Spleen (tissue), 7 donors: ENCODE data around the gene GMDS.

ENCODE experiments used
- POLR2A ChIP-seq, 3 donors: fragments of 450-650 bp; IDR thresholded peaks; one replicate each; pipeline ENCODE4 v1.5.1; 2017; ENCODE audit warnings: antibody characterized with exemption in 3 of 3, mild to moderate bottlenecking in 1 of 3
- TF ChIP-seq, protein P1 (sequence below), 11 experiments: fragments of 200-600 bp in 7 of 11; fragments of 450-650 bp in 4 of 11; sonication (generic) in 4 of 11; IDR thresholded peaks in 8 of 11; conservative IDR thresholded peaks in 3 of 11; 1 replicate in 7 of 11; 2 replicates in 4 of 11; pipeline versions ENCODE4 v1.4.0 to v1.8.0; 2016 to 2021; ENCODE audit warnings: antibody characterized with exemption in 11 of 11, inconsistent platforms in 4 of 11, mild to moderate bottlenecking in 1 of 11
- donor health status: DM: no; HTN: no; CAD: no; lungs with moderate emphysema.
- donor health status: DM: no; HTN: no; CAD: no.
- donor health status: DM: no; HTN: no; CAD: no.

DNA sequence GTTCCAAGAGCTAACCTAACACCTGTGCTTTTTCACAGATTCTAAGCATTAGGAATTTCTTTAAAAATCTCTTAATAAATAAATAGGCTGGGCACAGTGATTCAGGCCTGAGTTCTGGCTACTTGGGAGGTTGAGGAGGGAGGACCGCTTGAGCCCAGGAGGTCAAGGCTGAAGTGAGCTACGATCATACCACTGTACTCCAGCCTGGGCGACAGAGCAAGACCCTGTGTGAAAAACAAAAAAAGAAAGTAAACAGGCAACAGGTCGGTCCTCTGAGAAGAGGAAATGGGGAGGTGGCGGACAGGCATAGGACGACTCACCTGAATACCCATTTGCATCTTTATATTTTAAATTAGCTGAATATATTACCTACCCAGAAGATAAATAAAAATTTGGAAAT, 26.5 kb downstream of the GMDS start:
- TF ChIP-seq, protein P1, sequence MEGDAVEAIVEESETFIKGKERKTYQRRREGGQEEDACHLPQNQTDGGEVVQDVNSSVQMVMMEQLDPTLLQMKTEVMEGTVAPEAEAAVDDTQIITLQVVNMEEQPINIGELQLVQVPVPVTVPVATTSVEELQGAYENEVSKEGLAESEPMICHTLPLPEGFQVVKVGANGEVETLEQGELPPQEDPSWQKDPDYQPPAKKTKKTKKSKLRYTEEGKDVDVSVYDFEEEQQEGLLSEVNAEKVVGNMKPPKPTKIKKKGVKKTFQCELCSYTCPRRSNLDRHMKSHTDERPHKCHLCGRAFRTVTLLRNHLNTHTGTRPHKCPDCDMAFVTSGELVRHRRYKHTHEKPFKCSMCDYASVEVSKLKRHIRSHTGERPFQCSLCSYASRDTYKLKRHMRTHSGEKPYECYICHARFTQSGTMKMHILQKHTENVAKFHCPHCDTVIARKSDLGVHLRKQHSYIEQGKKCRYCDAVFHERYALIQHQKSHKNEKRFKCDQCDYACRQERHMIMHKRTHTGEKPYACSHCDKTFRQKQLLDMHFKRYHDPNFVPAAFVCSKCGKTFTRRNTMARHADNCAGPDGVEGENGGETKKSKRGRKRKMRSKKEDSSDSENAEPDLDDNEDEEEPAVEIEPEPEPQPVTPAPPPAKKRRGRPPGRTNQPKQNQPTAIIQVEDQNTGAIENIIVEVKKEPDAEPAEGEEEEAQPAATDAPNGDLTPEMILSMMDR (IDR thresholded peaks at IDR 0.05 in 8 of 11, conservative IDR thresholded peaks at IDR 0.05 in 3 of 11) = no peak
- TF ChIP-seq POLR2A (IDR thresholded peaks at IDR 0.05) = no peak
